LNCaP clone FGC (cell line): ENCODE results near the gene QKI.

Experiments used
- DNase-seq: peaks from one replicate; pipeline ENCODE4 v3.0.0-alpha.2; 2011; ENCODE audit warnings: low read depth
- H3K4me3 ChIP-seq: 2 replicates; pipeline ENCODE4 v1.5.1; 2011; ENCODE audit warnings: mild to moderate bottlenecking, low read depth, low read length, control low read depth
- TF ChIP-seq, protein P1 (sequence below): IDR thresholded peaks from 2 replicates; pipeline ENCODE4 v1.5.1; 2012; ENCODE audit warnings: mild to moderate bottlenecking; ENCODE audit not compliant: control insufficient read depth, insufficient read depth; ENCODE audit errors: extremely low read depth

The QKI gene

DNA sequence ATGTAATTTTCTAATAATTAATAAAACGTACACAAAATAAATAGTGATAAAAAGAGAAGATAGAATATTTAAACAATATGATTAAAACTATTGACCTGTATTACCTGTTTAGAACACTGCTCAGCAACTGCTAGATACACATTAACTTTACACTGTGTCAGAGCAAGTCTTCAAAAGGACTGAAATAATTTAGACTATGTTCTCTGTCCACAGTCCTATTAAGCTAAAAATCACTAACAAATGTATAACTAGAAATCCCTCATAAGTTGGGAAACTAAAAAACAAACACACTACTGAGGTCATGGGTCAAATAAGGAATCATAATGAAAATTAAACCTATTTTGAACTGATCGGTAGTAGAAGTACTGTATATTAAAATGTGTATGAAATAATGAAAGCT lies 181.7 kb downstream of the QKI start:
- H3K4me3 ChIP-seq = no peak overlapping the region
- TF ChIP-seq, protein P1, sequence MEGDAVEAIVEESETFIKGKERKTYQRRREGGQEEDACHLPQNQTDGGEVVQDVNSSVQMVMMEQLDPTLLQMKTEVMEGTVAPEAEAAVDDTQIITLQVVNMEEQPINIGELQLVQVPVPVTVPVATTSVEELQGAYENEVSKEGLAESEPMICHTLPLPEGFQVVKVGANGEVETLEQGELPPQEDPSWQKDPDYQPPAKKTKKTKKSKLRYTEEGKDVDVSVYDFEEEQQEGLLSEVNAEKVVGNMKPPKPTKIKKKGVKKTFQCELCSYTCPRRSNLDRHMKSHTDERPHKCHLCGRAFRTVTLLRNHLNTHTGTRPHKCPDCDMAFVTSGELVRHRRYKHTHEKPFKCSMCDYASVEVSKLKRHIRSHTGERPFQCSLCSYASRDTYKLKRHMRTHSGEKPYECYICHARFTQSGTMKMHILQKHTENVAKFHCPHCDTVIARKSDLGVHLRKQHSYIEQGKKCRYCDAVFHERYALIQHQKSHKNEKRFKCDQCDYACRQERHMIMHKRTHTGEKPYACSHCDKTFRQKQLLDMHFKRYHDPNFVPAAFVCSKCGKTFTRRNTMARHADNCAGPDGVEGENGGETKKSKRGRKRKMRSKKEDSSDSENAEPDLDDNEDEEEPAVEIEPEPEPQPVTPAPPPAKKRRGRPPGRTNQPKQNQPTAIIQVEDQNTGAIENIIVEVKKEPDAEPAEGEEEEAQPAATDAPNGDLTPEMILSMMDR = no peak
- DNase-seq = no peak

DNA sequence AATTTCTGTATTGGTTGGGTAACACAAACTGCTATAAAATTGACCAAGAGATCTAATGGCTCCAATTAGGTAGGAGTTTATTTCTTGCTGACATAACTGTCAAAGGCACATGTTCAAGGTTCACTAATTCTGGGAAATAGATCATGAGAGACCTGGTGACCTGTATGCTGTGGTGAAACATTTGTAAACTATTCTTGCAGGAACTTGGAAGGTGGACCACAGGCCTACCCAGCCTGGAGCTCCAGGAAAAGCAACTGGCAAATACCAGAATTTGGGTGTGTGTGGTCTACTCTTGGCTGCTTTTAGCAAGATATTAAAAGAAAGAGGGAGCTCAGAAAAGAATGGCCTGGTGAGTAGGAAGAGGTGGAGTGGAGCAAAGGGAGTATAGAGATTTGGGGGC lies 184.6 kb downstream of the QKI start:
- TF ChIP-seq, protein P1 = no peak
- no peak for DNase-seq
- no peak overlapping the region for H3K4me3 ChIP-seq

DNA sequence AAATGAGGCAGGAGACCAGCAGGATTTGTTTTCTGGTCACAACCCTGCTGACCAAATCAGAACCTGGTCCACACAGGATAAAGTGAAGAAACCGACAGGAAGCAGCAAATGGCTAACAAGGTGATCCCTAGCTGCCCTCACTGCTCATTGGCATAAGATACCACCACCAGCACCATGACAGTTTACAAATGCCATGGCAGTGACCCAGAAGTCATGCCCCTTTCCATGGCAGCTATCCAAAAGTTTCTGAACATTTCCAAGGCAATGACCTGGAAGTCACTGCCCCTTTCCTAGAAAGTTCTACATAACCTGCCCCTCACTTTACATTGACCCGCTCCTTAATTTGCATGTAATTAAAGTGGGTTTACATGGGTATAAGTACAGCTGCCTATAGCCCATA lies 185.2 kb downstream of the QKI start:
- DNase-seq = no peak
- TF ChIP-seq, protein P1 = no peak
- H3K4me3 ChIP-seq = no peak overlapping the region

DNA sequence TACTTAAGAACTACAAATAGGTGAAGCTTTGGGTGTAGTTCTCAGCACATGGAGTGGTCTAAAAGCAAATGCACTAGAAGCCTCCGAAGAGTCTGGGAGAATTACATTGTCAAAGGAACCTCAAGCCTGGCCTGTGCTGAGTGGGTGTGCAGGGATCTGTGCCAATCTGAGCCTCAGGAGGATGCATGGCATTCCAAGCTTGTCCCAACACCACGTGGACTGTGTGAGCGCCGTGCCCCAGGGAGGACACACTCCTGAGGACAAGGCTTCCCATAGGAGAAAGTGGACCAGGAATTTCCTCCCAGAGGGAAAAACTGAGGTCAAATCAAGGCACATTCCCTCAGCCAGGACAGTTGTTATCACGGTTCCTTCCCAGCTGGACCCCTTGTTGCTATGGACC lies 185.8 kb downstream of the QKI start:
- no peak overlapping the region for H3K4me3 ChIP-seq
- TF ChIP-seq, protein P1 = no peak
- DNase-seq = no peak

DNA sequence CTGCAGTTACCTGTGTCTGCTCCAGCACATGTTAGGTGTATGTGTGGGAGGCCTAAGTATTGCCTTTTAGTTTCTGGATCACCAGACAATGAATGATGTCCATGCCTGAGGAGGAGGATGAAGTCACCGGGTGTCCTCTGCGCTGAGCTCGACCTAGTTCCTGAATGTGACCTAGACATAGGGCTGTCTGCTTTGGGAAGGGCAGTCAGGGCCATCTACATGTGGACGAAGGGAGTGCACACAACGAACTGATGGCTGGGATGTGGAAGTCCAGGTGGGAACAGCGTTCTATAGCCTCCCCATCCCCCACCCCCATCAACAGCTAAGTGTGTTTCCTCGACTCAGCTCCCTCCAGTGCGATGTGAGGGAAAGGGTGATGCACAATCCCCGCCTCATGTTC lies 186.3 kb downstream of the QKI start:
- H3K4me3 ChIP-seq = no peak overlapping the region
- no peak for DNase-seq
- TF ChIP-seq, protein P1 = no peak

DNA sequence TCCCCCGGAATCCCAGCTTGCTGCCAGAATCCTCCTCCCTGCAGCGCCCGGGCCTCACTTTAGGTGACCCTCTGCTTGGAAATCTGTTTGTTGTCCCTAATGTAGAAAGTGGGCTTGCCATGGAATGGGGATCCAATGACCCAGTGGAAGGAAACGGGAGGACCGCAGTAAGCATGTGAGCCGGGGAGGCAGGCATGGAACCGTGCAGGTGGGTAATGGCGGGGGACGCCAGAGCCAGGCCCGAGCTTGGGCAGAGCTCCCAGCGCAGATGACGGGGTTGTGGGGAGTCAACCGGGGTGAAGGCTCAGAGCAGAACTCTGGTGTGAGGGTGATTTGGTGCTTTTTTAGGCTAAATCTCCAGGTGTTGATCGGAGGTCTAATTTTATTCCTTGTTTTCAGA lies 188.3 kb downstream of the QKI start:
- no peak overlapping the region for H3K4me3 ChIP-seq
- no peak for DNase-seq
- TF ChIP-seq, protein P1 = no peak

DNA sequence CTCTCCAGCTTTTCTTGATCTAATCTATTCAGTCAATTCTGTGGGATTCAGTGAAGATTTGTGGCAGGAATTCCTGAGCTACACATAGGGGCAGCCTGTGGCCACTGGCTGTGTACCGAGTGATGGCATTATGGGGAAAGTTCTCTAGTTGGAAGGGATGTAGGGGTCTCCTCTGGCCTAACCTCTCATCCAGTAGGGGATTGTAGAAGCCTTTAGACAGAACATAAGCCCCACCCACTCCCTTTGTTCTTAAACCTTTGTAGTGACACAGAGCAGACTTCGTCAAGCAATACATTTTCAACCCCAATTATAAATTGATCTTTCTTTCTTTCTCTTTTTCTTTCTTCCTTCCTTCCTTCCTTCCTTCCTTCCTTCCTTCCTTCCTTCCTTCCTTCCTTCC lies 188.9 kb downstream of the QKI start:
- no peak for DNase-seq
- H3K4me3 ChIP-seq = no peak overlapping the region
- TF ChIP-seq, protein P1 = no peak
